Right kidney (tissue), 1 donor: Measurements from ENCODE around the gene SCN1A.
"Not testable (repeated sequence)": the region's sequence is repeated elsewhere in the genome, so short reads cannot be mapped to it uniquely, and the experiment has no call there.

Experiments used
- DNase-seq: peaks from one replicate; pipeline ENCODE4 v3.0.0-alpha.2; 2016

The SCN1A gene

DNA sequence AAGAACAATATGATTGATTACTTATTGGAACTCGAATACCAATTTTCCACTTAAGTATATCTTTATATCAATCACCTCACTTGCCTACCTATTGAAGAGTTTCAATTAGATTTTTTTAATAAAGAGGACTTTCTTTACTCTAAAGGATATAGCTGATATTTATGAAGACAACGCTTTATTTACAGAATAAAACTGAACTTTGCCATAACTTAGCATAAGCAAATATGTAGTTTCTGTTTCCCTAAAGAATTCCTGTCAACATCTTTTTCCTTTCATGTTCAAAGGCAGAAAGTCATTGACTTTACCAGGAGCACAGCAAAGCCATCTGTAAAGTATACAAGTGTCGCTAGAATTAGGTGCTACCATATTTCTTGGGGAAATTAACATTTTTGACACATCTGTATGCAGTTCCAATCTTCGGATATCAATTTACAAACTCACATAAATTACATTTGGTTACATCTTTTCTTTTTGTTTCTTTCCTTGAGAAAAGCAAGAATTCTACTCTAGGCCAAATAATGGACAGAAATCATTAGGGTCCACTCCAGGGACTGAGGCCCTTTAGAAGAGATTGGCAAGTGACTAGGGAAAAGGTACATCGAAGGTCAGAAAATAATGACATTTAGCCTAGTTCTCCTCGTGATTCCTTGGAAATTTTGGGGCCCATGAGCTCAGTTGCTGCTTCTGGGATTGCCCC lies 7.5 kb upstream of the SCN1A start:
- DNase-seq, result no peak

DNA sequence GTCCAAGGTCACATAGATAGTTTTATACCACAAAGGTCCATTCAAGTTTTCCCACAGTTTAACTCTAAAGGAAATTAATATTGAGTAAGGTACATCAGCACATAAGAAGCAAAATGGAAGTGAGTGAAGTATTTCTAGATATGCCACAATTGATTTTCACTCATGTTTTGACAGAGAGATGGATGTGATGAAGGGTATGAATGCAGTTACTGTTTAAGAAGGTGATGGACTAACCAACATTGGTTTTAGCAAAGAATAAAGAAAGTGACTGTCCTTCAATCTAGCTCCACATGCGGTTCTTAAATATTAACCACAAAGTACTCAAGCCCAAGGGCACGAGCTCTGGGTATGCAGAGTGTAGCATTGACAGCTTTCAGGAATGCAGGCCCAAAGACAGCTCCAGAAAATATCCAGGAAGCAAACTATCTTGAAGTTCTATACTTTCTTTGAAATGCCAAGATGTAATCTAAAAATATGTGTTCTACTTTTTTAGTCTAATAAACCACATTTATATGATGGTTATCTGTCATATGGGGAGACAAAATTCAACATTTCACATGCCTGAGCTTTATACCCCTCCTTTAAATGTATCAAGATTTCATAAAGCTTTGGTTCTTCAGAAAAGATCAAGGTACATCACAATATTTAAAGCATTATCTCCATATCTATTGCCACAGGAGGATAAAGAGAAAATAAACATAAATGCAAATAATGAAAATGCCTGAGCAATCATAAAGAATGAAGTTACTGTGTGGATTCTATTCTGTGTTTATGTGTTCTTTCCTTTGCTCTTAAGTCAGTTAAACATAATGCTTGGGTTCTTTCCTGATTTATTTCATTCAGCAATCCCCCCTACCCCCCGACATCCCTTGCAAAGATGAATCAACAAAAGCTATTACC lies 6.7 kb upstream of the SCN1A start:
- DNase-seq, result no peak

GRCh38 chr2:166133653-166134052 lies 5.8 kb upstream of the SCN1A start:
- DNase-seq, result no peak

- no peak for DNase-seq
Observed at GRCh38 chr2:166128156-166128505, 311 bp upstream of the SCN1A start.

- no peak for DNase-seq
Observed at GRCh38 chr2:166126007-166126639, 1.7 kb downstream of the SCN1A start.

DNA sequence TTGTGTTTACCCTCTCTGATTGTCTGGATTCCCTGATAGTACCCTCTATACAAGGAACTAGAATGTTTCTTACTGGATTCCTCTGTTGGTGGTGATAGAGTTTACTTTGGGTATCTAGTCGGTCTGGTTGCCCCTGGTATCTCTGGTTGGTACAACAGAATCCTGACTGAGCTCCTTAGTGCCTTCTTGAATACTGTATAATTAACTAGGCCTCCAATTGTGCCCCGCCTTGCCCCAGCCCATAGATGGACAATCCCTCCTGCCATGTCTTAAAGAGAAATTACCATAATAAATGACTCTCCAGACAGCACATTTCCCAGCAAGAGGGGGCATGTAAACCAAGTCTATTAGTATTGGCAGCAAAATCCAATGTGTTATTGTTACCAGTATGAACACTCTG lies 2.3 kb downstream of the SCN1A start:
- DNase-seq, result no peak

GRCh38 chr2:166118180-166118579 lies 9.6 kb downstream of the SCN1A start:
- no peak for DNase-seq

DNA sequence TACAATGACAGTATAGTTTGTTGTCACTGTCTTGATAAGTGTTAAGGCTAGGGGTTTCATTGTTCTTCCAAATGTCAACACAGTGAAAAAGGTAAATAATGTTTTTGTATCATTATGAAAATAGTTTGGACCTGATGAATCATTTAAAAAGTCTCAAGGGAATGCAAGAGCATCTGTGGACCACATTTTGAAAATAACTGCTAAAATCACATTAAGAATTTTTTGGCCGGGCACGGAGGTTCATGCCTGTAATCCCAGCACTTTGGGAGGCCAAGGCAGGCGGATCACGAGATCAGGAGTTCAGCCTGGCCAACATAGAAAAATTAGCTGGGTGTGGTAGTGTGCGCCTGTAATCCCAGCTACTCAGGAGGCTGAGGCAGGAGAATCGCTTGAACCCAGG lies 10.3 kb downstream of the SCN1A start:
- DNase-seq, result no peak

DNA sequence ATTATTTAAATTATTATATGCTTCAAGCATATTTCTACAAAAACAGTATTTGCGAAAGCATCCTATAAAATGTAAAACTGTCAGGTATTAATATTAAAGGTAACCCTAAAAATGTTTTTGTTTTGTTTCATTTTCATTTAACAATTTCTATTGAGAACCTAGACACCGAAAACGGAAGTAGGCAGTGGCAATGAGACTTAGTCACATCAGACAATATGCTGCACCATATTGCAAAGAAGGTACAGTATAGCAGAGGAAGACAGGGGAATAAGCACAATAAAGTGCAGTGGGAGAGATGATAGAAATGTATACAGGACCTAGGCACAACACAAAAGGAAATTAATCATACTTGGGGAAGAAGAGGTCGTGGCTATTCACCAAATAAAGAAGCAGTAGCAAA lies 12.2 kb downstream of the SCN1A start:
- no peak for DNase-seq

DNA sequence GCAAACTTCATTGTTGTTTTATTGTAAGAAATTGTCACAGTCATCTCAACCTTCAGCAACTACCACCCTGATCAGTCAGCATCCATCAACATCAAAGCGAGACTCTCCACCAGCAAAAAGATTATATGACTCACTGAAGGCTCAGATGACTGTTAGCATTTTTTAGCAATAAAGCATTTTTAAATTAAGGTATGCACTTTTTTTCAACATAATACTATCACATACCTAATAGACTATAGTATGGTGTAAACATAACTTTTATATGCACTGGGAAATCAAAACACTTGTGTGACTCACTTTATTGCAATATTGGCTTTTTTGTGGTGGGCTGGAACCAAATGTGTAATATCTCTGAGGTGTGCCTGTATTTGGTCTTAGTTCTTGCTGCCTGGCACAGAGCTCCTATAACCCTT lies 15.6 kb downstream of the SCN1A start:
- no peak for DNase-seq

DNA sequence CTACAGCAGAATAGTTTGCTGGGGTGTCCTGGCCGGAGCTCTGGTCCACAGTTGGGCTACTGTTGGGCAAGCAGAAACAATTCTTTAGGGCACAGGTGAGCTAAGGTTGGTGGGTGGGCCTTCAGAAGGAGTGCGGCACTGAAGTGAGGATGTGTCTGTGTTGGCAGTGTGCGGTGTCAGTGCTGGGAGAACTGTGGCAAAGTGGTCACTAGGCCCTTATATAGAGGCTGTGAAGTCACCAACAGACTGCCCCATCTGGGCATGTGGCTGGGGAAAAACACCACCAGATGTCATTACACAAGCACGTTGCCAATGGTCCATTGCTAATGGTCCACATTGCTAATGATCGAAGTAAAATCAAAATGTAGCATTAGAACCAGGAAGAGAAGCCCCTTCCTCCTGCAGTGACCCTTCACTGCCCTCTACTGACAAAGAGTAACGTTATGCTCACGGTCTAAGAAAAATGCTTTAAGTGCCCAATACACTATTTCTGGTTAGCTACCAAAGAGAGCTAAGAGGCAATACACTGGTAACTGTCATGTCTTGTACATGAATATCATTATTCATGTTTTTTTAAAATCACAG lies 21.3 kb downstream of the SCN1A start:
- peak; percentile 6 for DNase-seq

- DNase-seq, result no peak
Observed at GRCh38 chr2:166104773-166105172, 23.0 kb downstream of the SCN1A start.

GRCh38 chr2:166104084-166104483 lies 23.7 kb downstream of the SCN1A start:
- no peak for DNase-seq

DNA sequence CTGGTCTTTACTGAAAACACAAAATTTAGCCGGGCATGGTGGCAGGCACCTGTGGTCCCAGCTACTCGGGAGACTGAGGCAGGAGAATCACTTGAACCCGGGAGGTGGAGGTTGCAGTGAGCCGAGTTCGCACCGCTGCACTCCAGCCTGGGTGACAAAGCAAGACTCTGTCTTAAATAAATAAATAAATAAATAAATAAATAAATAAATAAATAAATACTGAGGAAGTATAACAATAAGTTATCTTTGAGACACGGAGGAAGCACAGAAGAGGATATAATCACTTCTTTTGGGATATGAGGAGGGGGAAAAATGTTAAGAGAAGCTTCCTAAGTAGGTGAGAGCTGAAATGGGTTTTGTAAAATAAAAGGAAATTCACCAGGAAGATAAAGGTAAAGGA lies 24.5 kb downstream of the SCN1A start:
- DNase-seq, result not testable (repeated sequence)

GRCh38 chr2:166094325-166094724 lies 33.5 kb downstream of the SCN1A start:
- no peak for DNase-seq

GRCh38 chr2:166092889-166093288 lies 34.9 kb downstream of the SCN1A start:
- DNase-seq, result no peak

- no peak for DNase-seq
Observed at GRCh38 chr2:166091439-166091838, 36.4 kb downstream of the SCN1A start.

GRCh38 chr2:166090908-166091307 lies 36.9 kb downstream of the SCN1A start:
- no peak for DNase-seq

DNA sequence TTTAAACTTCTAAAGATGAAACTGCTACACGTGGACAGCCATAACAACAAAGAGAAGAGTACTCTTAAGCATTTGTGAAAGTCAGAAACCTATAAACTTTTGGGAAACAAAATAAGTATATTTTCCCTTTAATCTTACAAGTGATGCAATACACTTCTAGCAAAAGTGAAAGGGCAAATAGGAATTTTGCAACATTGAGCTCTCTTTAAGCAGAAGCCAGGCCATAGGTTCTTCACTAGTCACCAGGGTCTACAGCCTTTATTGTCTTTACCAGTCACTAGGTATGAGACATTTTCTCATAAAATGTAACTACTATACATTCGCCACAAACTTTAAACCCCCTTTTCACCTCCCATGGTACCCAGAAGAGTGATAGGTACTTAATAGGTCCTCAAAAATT lies 37.5 kb downstream of the SCN1A start:
- no peak for DNase-seq

GRCh38 chr2:166088634-166089033 lies 39.2 kb downstream of the SCN1A start:
- no peak for DNase-seq

GRCh38 chr2:166084301-166084700 lies 43.5 kb downstream of the SCN1A start:
- no peak for DNase-seq

GRCh38 chr2:166082736-166083135 lies 45.1 kb downstream of the SCN1A start:
- DNase-seq, result no peak

DNA sequence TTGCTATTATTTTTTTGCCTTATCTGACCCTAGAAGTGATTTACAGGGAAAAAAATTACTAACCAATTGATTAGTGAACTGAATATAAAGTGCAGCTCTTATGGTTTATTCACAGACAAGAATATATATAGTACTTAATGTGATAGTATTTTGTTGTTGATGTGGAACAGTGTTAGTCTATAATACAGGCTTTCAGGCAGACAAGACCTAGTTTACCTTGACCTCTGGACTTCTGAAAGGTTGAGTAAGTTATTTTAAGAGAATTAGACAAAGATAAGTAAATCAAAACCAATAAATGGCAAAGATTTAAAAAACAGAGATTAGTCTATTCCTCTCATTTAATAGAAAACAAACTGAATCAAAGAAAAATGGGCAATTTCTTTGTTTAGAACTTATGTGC lies 46.0 kb downstream of the SCN1A start:
- no peak for DNase-seq
